ENCODE measurements around the gene SLC27A6. TPM values are rescaled to one million over a fixed set of nuclear protein-coding genes. Genes with fewer than 3 reads are reported as not detected.

The SLC27A6 gene
- total and polyA plus RNA-seq, 2 experiments from 2014 or later = 0.32 TPM; not detected in 1

DNA sequence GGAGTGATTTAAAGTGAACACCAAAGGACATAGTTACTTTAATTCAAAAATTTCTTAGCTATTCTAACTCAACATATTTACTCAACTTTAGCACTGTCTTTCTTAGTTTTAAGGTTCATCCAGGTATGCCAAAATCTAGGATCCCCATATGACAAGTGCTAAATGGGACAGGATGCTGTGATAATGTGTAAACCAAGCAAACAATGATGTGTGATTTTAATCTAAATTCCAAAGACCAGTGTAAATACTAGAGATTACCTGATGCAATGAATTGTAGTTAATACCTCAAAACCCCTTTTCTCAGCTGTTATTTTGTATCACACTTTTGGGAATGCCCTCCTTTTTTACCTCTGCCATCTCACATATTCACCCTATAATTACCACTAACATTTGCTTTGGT, 102.5 kb downstream of the SLC27A6 start:
- no peak overlapping the region for H3K9ac ChIP-seq
- H3K4me2 ChIP-seq (ENCODE audit: unreplicated experiment) = no peak overlapping the region
- TF ChIP-seq EZH2 (IDR thresholded peaks at IDR 0.05; ENCODE audit: insufficient read depth, poor library complexity, severe bottlenecking) = no peak
- in situ Hi-C loops (cut with MboI) = no loop called here
- no peaks in the 10 kb centered on the region for H3K9me3 ChIP-seq (ENCODE audit: low read depth)
- no peaks in the 10 kb centered on the region for H3K36me3 ChIP-seq (ENCODE audit: low read depth)
- H2AFZ ChIP-seq = no peak overlapping the region
- H3K4me1 ChIP-seq (ENCODE audit: insufficient read depth) = no peaks in the 10 kb centered on the region
- H3F3A ChIP-seq (ENCODE audit: insufficient read depth) = no peaks in the 10 kb centered on the region
- peaks cover 2% of the 10 kb centered on the region; the same call in 1 of the 2 replicates for H3K27me3 ChIP-seq (replicated peaks; ENCODE audit: insufficient read depth)
- DNase-seq = no peak
- no peaks in the 10 kb centered on the region for H4K20me1 ChIP-seq (ENCODE audit: insufficient read depth)
- no peaks in the 10 kb centered on the region for H3K9me2 ChIP-seq (ENCODE audit: insufficient read depth)
- no peak overlapping the region for H3K4me3 ChIP-seq
- H3K27ac ChIP-seq = no peak overlapping the region
- no peaks in the 10 kb centered on the region for H3K79me2 ChIP-seq (ENCODE audit: insufficient read depth)

DNA sequence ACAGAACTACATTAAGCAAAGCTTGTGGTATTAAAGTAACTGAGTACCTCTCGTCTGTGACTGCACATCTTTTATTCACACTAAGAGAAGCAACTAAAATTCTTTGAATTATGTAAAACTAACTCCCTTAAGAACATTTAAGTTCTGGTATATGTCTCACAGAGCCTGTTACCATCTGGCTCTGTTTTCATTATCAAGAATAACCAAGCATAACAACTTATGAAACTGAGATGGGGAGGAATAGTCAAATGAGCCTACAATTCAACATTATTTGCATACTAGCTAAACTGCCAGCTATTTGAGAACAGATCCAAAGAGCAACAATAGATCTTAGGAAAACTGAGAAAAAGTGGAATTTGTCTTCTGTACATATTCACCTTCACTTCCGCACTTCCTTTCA, 104.0 kb downstream of the SLC27A6 start:
- Histone ChIP-seq H3K27ac (no peak overlapping the region), H3F3A (ENCODE audit: insufficient read depth) (no peaks in the 10 kb centered on the region), H3K9me3 (ENCODE audit: low read depth) (no peaks in the 10 kb centered on the region), H4K20me1 (ENCODE audit: insufficient read depth) (no peaks in the 10 kb centered on the region), H3K4me1 (ENCODE audit: insufficient read depth) (no peaks in the 10 kb centered on the region), H3K4me3 (no peak overlapping the region), H2AFZ (no peak overlapping the region), H3K36me3 (ENCODE audit: low read depth) (no peaks in the 10 kb centered on the region), H3K4me2 (ENCODE audit: unreplicated experiment) (no peak overlapping the region), H3K9me2 (ENCODE audit: insufficient read depth) (no peaks in the 10 kb centered on the region), H3K9ac (no peak overlapping the region), H3K27me3 (replicated peaks; ENCODE audit: insufficient read depth) (peaks cover 2% of the 10 kb centered on the region; the same call in 1 of the 2 replicates), H3K79me2 (ENCODE audit: insufficient read depth) (no peaks in the 10 kb centered on the region)
- WGBS, 2 experiments (ENCODE audit: low coverage in 1 of 2, low lambda C conversion rate in 2 of 2, missing lambda C conversion rate in 2 of 2) = 56 to 61% methylated on average over 2 of the region's 2 CpGs
- no peak for DNase-seq
- in situ Hi-C loops (cut with MboI) = no loop called here
- TF ChIP-seq EZH2 (IDR thresholded peaks at IDR 0.05; ENCODE audit: insufficient read depth, poor library complexity, severe bottlenecking) = no peak
- TF ChIP-seq EZH2phosphoT487 (IDR thresholded peaks at IDR 0.05; ENCODE audit: insufficient read depth, low read depth) = no peak

DNA sequence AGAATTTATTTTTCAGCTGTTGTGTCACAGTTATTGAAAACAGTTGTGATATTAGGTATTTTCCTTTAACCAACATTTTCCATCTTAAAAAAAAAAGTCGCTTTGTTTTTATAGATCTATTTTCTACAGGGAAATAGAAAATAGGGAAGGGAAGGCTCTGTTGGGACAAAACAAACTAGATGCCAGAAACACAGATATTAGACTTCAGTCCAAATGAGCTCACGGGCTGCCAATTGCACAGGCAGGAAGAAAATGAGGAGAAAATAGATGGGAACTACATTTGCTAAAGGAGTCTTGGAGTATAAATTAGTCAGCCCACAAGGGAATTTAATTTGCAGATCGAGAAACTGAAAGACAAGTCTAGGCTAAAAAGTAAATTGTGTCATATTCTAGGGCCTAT, 107.8 kb downstream of the SLC27A6 start:
- no peaks in the 10 kb centered on the region for H3K36me3 ChIP-seq (ENCODE audit: low read depth)
- H3K79me2 ChIP-seq (ENCODE audit: insufficient read depth) = no peaks in the 10 kb centered on the region
- H3K27me3 ChIP-seq (replicated peaks; ENCODE audit: insufficient read depth) = peaks cover 2% of the 10 kb centered on the region; the same call in 1 of the 2 replicates
- H3K4me1 ChIP-seq (ENCODE audit: insufficient read depth) = no peaks in the 10 kb centered on the region
- H3K9me2 ChIP-seq (ENCODE audit: insufficient read depth) = no peaks in the 10 kb centered on the region
- 26 to 35% methylated on average over 3 of the region's 3 CpGs for WGBS, 2 experiments (ENCODE audit: low coverage in 1 of 2, low lambda C conversion rate in 2 of 2, missing lambda C conversion rate in 2 of 2)
- H2AFZ ChIP-seq = no peak overlapping the region
- H3K27ac ChIP-seq = no peak overlapping the region
- no peak overlapping the region for H3K4me2 ChIP-seq (ENCODE audit: unreplicated experiment)
- H3F3A ChIP-seq (ENCODE audit: insufficient read depth) = no peaks in the 10 kb centered on the region
- no peaks in the 10 kb centered on the region for H3K9me3 ChIP-seq (ENCODE audit: low read depth)
- TF ChIP-seq EZH2phosphoT487 (IDR thresholded peaks at IDR 0.05; ENCODE audit: insufficient read depth, low read depth) (no peak), EZH2 (IDR thresholded peaks at IDR 0.05; ENCODE audit: insufficient read depth, poor library complexity, severe bottlenecking) (no peak)
- in situ Hi-C loops (cut with MboI) = no loop called here
- no peaks in the 10 kb centered on the region for H4K20me1 ChIP-seq (ENCODE audit: insufficient read depth)
- no peak overlapping the region for H3K4me3 ChIP-seq
- H3K9ac ChIP-seq = no peak overlapping the region
- DNase-seq = no peak

DNA sequence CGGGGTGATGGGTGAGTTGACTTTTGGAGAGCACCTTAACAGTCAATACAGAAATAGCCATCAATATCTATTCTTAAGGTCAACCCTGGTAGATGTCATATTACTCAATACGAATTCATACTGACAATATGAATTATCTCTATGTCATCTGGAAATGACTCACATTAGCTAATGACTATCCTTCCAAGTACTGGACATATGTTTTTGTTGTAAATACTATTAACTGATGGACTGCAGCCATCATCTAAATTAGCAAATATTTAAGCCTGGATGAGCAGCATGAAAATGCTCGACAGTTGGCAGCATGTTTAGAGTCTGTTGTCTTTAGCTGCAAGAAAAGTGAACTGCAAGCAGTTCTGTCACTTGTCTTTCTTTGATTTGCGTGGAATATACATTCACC, 109.6 kb downstream of the SLC27A6 start:
- in situ Hi-C loops (cut with MboI) = no loop called here
- DNase-seq = no peak
- 4 to 6% methylated on average over 4 of the region's 4 CpGs for WGBS, 2 experiments (ENCODE audit: low coverage in 1 of 2, low lambda C conversion rate in 2 of 2, missing lambda C conversion rate in 2 of 2)
- no peak overlapping the region for H3K4me3 ChIP-seq
- no peaks in the 10 kb centered on the region for H3K36me3 ChIP-seq (ENCODE audit: low read depth)
- no peak overlapping the region for H2AFZ ChIP-seq
- H3K4me2 ChIP-seq (ENCODE audit: unreplicated experiment) = no peak overlapping the region
- TF ChIP-seq EZH2phosphoT487 (IDR thresholded peaks at IDR 0.05; ENCODE audit: insufficient read depth, low read depth) = no peak
- TF ChIP-seq EZH2 (IDR thresholded peaks at IDR 0.05; ENCODE audit: insufficient read depth, poor library complexity, severe bottlenecking) = no peak
- H3F3A ChIP-seq (ENCODE audit: insufficient read depth) = no peaks in the 10 kb centered on the region
- no peaks in the 10 kb centered on the region for H3K27me3 ChIP-seq (replicated peaks; ENCODE audit: insufficient read depth)
- no peaks in the 10 kb centered on the region for H4K20me1 ChIP-seq (ENCODE audit: insufficient read depth)
- H3K27ac ChIP-seq = no peak overlapping the region
- H3K79me2 ChIP-seq (ENCODE audit: insufficient read depth) = no peaks in the 10 kb centered on the region
- no peaks in the 10 kb centered on the region for H3K9me2 ChIP-seq (ENCODE audit: insufficient read depth)
- H3K9me3 ChIP-seq (ENCODE audit: low read depth) = no peaks in the 10 kb centered on the region
- H3K4me1 ChIP-seq (ENCODE audit: insufficient read depth) = no peaks in the 10 kb centered on the region
- H3K9ac ChIP-seq = no peak overlapping the region

DNA sequence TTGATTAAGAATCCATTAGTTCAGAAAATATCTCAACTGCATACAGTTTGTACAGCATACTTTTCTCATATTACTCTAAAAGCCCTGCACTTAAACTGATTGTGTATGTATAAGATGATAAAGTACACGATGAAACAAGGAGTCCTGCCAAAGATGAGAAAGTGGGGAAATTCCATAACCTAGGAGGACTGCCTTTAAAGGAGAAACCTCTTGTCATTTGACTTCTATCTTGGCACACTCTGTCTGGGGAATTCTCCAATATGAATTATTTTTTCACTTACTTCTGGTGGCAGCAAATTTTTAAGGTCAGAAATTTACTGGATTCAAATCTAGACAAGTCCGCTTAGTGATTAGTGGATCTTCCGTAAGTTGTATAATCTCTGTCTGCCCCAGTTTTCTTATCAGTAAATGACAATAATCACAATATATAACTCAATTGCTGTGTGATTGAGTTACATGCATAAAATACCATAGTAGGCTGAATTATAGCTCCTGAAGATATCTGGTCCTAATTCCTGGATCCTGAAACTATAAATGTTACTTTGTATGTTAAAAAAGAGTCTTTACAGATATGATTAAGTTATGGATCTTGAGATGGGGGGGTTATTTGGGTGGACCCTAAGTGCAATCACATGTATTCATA, 112.3 kb downstream of the SLC27A6 start:
- no peaks in the 10 kb centered on the region for H4K20me1 ChIP-seq (ENCODE audit: insufficient read depth)
- no peaks in the 10 kb centered on the region for H3K36me3 ChIP-seq (ENCODE audit: low read depth)
- no peak for TF ChIP-seq EZH2 (IDR thresholded peaks at IDR 0.05; ENCODE audit: insufficient read depth, poor library complexity, severe bottlenecking)
- TF ChIP-seq EZH2phosphoT487 (IDR thresholded peaks at IDR 0.05; ENCODE audit: insufficient read depth, low read depth) = no peak
- H3K27me3 ChIP-seq (replicated peaks; ENCODE audit: insufficient read depth) = no peaks in the 10 kb centered on the region
- H3K4me1 ChIP-seq (ENCODE audit: insufficient read depth) = no peaks in the 10 kb centered on the region
- no peak overlapping the region for H3K4me3 ChIP-seq
- H3K9ac ChIP-seq = no peak overlapping the region
- WGBS, 2 experiments (ENCODE audit: low coverage in 1 of 2, low lambda C conversion rate in 2 of 2, missing lambda C conversion rate in 2 of 2) = 46 to 56% methylated on average over 3 of the region's 3 CpGs
- in situ Hi-C loops (cut with MboI) = no loop called here
- H3K27ac ChIP-seq = no peak overlapping the region
- no peaks in the 10 kb centered on the region for H3K79me2 ChIP-seq (ENCODE audit: insufficient read depth)
- H3K9me2 ChIP-seq (ENCODE audit: insufficient read depth) = no peaks in the 10 kb centered on the region
- no peaks in the 10 kb centered on the region for H3K9me3 ChIP-seq (ENCODE audit: low read depth)
- no peaks in the 10 kb centered on the region for H3F3A ChIP-seq (ENCODE audit: insufficient read depth)
- H2AFZ ChIP-seq = no peak overlapping the region
- no peak for DNase-seq
- H3K4me2 ChIP-seq (ENCODE audit: unreplicated experiment) = no peak overlapping the region

All from GM23248 (cell line).